Mesenchymal stem cell (in vitro differentiated cells and primary cell): ENCODE measurements around the gene KRT72.

Source experiments
- DNase-seq: peaks from one replicate; pipeline ENCODE4 v3.0.0-alpha.2; 2013
- H2AFZ ChIP-seq: one replicate; pipeline ENCODE4 v1.6.1; 2013; ENCODE audit warnings: low read depth, mild to moderate bottlenecking, control low read depth, inconsistent platforms, low read length, moderate library complexity
- H2AK5ac ChIP-seq: 2 replicates; pipeline ENCODE4 v1.6.1; 2013; ENCODE audit warnings: low read length, moderate library complexity, mild to moderate bottlenecking, inconsistent platforms; ENCODE audit not compliant: severe bottlenecking
- H2BK120ac ChIP-seq: one replicate; pipeline ENCODE4 v1.6.1; 2013; ENCODE audit warnings: low read depth, mild to moderate bottlenecking, inconsistent platforms, low read length, moderate library complexity
- H2BK12ac ChIP-seq, 2 experiments: one replicate each; pipeline ENCODE4 v1.6.1; 2013; ENCODE audit warnings: inconsistent platforms in 2 of 2, low read length in 2 of 2, mild to moderate bottlenecking in 2 of 2, moderate library complexity in 2 of 2, control low read depth in 1 of 2
- H2BK15ac ChIP-seq: one replicate; pipeline ENCODE4 v1.6.1; 2013; ENCODE audit warnings: mild to moderate bottlenecking, low read depth, inconsistent platforms; ENCODE audit not compliant: poor library complexity, severe bottlenecking
- H2BK5ac ChIP-seq: 2 replicates; pipeline ENCODE4 v1.6.1; 2013; ENCODE audit warnings: low read depth, mild to moderate bottlenecking, low read length, control low read depth, inconsistent platforms; ENCODE audit not compliant: poor library complexity, severe bottlenecking
- H3K14ac ChIP-seq, 2 experiments: one replicate each; pipeline ENCODE4 v1.6.1; 2013; ENCODE audit warnings: inconsistent platforms in 2 of 2, low read length in 2 of 2, control low read depth in 1 of 2, mild to moderate bottlenecking in 1 of 2, moderate library complexity in 1 of 2
- H3K18ac ChIP-seq, 2 experiments: one replicate each; pipeline ENCODE4 v1.6.1; 2013; ENCODE audit warnings: inconsistent platforms in 2 of 2, low read length in 2 of 2, control low read depth in 1 of 2, low read depth in 1 of 2, mild to moderate bottlenecking in 1 of 2
- H3K23ac ChIP-seq, 2 experiments: one replicate each; pipeline ENCODE4 v1.6.1; 2013; ENCODE audit warnings: inconsistent platforms in 2 of 2, low read length in 2 of 2, mild to moderate bottlenecking in 2 of 2, moderate library complexity in 2 of 2, control low read depth in 1 of 2
- H3K27ac ChIP-seq: 2 replicates; pipeline ENCODE4 v1.5.1; 2013; ENCODE audit warnings: mild to moderate bottlenecking, moderate library complexity, low read length, control low read depth, inconsistent platforms; ENCODE audit not compliant: poor library complexity, severe bottlenecking
- H3K27me3 ChIP-seq, 2 experiments: 2 replicates each; pipeline versions ENCODE4 v1.6.1 to v1.7.0; 2013; ENCODE audit warnings: low read length in 2 of 2, mild to moderate bottlenecking in 2 of 2, moderate library complexity in 2 of 2, control low read depth in 1 of 2, inconsistent platforms in 1 of 2; ENCODE audit not compliant: control insufficient read depth in 1 of 2, insufficient read depth in 1 of 2
- H3K36me3 ChIP-seq, 2 experiments: 2 replicates each; pipeline versions ENCODE4 v1.6.1 to v1.7.0; 2013; ENCODE audit warnings: low read length in 2 of 2, control low read depth in 1 of 2, inconsistent platforms in 1 of 2, low read depth in 1 of 2, mild to moderate bottlenecking in 1 of 2; ENCODE audit not compliant: insufficient read depth in 2 of 2, control insufficient read depth in 1 of 2
- H3K4ac ChIP-seq, 2 experiments: one replicate each; pipeline ENCODE4 v1.6.1; 2013; ENCODE audit warnings: inconsistent platforms in 2 of 2, low read length in 2 of 2, mild to moderate bottlenecking in 2 of 2, moderate library complexity in 2 of 2, control low read depth in 1 of 2, low read depth in 1 of 2
- H3K4me1 ChIP-seq: 2 replicates; pipeline ENCODE4 v1.6.1; 2013; ENCODE audit warnings: low read depth, low read length, control low read depth; ENCODE audit not compliant: control insufficient read depth, insufficient read depth
- H3K4me2 ChIP-seq: 2 replicates; pipeline ENCODE4 v1.6.1; 2013; ENCODE audit warnings: low read length, mild to moderate bottlenecking, inconsistent platforms; ENCODE audit not compliant: poor library complexity, severe bottlenecking
- H3K4me3 ChIP-seq, 2 experiments: 2 replicates each; pipeline versions ENCODE4 v1.5.1 to v1.7.0; 2013; ENCODE audit warnings: low read length in 2 of 2, mild to moderate bottlenecking in 2 of 2, control low read depth in 1 of 2, low read depth in 1 of 2; ENCODE audit not compliant: insufficient read depth in 1 of 2
- H3K79me1 ChIP-seq: replicated peaks from 2 replicates; pipeline ENCODE4 v1.6.1; 2013; ENCODE audit warnings: mild to moderate bottlenecking, control low read depth, low read length, inconsistent platforms; ENCODE audit not compliant: poor library complexity, severe bottlenecking
- H3K9ac ChIP-seq: 2 replicates; pipeline ENCODE4 v1.7.0; 2013; ENCODE audit warnings: mild to moderate bottlenecking, low read length, moderate library complexity
- H3K9me3 ChIP-seq: 2 replicates; pipeline ENCODE4 v1.7.0; 2013; ENCODE audit warnings: mild to moderate bottlenecking, low read length; ENCODE audit not compliant: control insufficient read depth
- H4K8ac ChIP-seq: one replicate; pipeline ENCODE4 v1.6.1; 2013; ENCODE audit warnings: inconsistent platforms, mild to moderate bottlenecking, low read length, moderate library complexity
- H4K91ac ChIP-seq: one replicate; pipeline ENCODE4 v1.6.1; 2013; ENCODE audit warnings: mild to moderate bottlenecking, low read length, inconsistent platforms
- WGBS: methylation state at CpG from one replicate; pipeline ENCODE4 v1.1.7; 2013; ENCODE audit warnings: mixed read lengths; 5-methylcytosine and 5-hydroxymethylcytosine counted together

KRT72 gene

DNA sequence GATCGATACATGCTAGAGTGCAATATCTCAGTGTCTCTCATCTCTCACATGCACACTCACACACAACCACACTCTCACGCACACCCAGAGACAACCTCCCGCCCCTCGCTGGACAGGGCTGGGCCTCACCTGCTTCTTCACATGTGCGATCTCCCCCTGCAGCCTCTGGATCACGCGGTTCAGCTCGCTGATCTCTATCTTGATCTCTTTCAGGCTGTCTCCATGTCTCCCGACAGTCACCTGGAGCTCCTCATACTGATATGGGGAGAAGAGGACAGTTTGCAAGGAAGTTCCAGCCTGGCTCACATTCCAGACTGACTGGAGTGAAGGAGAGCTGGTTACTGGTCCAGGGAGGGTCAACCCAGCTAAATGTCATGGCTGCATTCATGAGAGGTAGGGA is 46.3 kb upstream of the KRT72 start:
- H3K18ac ChIP-seq = no peak overlapping the region
- no peaks in the 10 kb centered on the region for H3K36me3 ChIP-seq
- no peak overlapping the region for H2BK5ac ChIP-seq
- H3K4me3 ChIP-seq = no peak overlapping the region
- no peak overlapping the region for H2BK12ac ChIP-seq
- no peak overlapping the region for H3K14ac ChIP-seq
- no peak overlapping the region for H2AFZ ChIP-seq
- no peak overlapping the region for H2BK15ac ChIP-seq
- no peak overlapping the region for H4K8ac ChIP-seq
- H3K9ac ChIP-seq = no peak overlapping the region
- H3K4me1 ChIP-seq = no peaks in the 10 kb centered on the region
- H4K91ac ChIP-seq = no peak overlapping the region
- H3K4me2 ChIP-seq = no peak overlapping the region
- DNase-seq = no peak
- H3K27me3 ChIP-seq = peaks cover 14 to 80% of the 10 kb centered on the region in 2 experiments
- no peak overlapping the region for H2AK5ac ChIP-seq
- no peaks in the 10 kb centered on the region for H3K79me1 ChIP-seq
- H3K23ac ChIP-seq = no peak overlapping the region
- H3K9me3 ChIP-seq = no peaks in the 10 kb centered on the region
- WGBS = 87% methylated on average over 9 of the region's 9 CpGs
- H3K27ac ChIP-seq = no peak overlapping the region
- H2BK120ac ChIP-seq = no peak overlapping the region
- H3K4ac ChIP-seq = no peak overlapping the region

DNA sequence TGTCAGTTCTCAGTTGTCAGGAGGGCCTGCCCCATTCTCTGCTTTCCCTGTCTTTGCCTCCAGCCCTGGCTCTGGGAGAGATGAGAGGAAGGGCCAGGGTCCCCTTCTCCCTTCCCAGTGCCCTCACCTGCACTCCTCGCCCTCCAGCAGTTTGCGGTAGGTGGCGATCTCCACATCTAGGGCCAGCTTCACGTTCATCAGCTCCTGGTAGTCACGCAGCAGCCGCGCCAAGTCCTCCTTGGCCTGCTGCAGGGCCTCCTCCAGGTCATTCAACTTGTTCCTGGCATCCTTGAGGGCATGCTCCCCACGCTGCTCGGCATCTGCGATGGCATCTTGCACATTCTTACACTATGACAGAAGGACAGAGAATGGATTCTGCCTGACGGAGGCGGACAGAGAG is 45.4 kb upstream of the KRT72 start:
- H3K14ac ChIP-seq = no peak overlapping the region
- H3K27me3 ChIP-seq = peaks cover 17 to 84% of the 10 kb centered on the region in 2 experiments
- 82% methylated on average over 12 of the region's 12 CpGs for WGBS
- H3K9ac ChIP-seq = no peak overlapping the region
- H3K18ac ChIP-seq = no peak overlapping the region
- no peaks in the 10 kb centered on the region for H3K79me1 ChIP-seq
- H3K9me3 ChIP-seq = no peaks in the 10 kb centered on the region
- H2BK120ac ChIP-seq = no peak overlapping the region
- DNase-seq = no peak
- H2BK12ac ChIP-seq = no peak overlapping the region
- H2AK5ac ChIP-seq = no peak overlapping the region
- no peak overlapping the region for H3K27ac ChIP-seq
- no peaks in the 10 kb centered on the region for H3K36me3 ChIP-seq
- H2AFZ ChIP-seq = no peak overlapping the region
- H3K4me1 ChIP-seq = no peaks in the 10 kb centered on the region
- no peak overlapping the region for H3K4ac ChIP-seq
- no peak overlapping the region for H4K91ac ChIP-seq
- H3K4me2 ChIP-seq = no peak overlapping the region
- no peak overlapping the region for H4K8ac ChIP-seq
- H2BK15ac ChIP-seq = no peak overlapping the region
- no peak overlapping the region for H3K23ac ChIP-seq
- H2BK5ac ChIP-seq = no peak overlapping the region
- no peak overlapping the region for H3K4me3 ChIP-seq

DNA sequence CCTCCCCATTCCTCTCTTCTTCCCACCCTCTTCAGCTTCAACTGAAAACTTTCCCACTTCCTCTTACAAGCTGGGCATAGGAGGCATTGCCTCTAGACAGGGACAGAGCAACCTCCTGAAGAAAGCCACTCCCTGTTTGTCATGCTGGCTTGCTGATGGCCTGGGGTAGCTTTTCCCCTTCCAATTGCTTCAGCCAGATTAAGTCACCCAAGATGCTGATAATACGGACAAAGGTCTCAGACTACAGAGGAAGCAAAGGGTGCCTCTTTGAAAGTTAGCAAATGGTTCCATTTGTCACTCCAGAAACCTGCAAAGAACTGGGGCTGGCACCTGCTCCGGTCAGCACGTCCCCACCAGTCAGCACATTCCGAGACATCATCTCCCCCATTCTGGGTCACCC is 44.7 kb upstream of the KRT72 start:
- WGBS = 60% methylated on average over 4 of the region's 4 CpGs
- H3K14ac ChIP-seq = no peak overlapping the region
- no peak overlapping the region for H3K23ac ChIP-seq
- H3K27me3 ChIP-seq = peaks cover 22 to 90% of the 10 kb centered on the region in 2 experiments
- H2BK5ac ChIP-seq = no peak overlapping the region
- H2AFZ ChIP-seq = no peak overlapping the region
- no peak overlapping the region for H3K4ac ChIP-seq
- no peak overlapping the region for H2BK120ac ChIP-seq
- H2AK5ac ChIP-seq = no peak overlapping the region
- H4K8ac ChIP-seq = no peak overlapping the region
- H2BK12ac ChIP-seq = no peak overlapping the region
- H3K9ac ChIP-seq = no peak overlapping the region
- H3K18ac ChIP-seq = no peak overlapping the region
- no peaks in the 10 kb centered on the region for H3K9me3 ChIP-seq
- no peak overlapping the region for H4K91ac ChIP-seq
- H3K36me3 ChIP-seq = no peaks in the 10 kb centered on the region
- no peak overlapping the region for H3K4me3 ChIP-seq
- no peak overlapping the region for H3K4me2 ChIP-seq
- no peaks in the 10 kb centered on the region for H3K79me1 ChIP-seq
- no peak for DNase-seq
- no peaks in the 10 kb centered on the region for H3K4me1 ChIP-seq
- no peak overlapping the region for H3K27ac ChIP-seq
- no peak overlapping the region for H2BK15ac ChIP-seq

DNA sequence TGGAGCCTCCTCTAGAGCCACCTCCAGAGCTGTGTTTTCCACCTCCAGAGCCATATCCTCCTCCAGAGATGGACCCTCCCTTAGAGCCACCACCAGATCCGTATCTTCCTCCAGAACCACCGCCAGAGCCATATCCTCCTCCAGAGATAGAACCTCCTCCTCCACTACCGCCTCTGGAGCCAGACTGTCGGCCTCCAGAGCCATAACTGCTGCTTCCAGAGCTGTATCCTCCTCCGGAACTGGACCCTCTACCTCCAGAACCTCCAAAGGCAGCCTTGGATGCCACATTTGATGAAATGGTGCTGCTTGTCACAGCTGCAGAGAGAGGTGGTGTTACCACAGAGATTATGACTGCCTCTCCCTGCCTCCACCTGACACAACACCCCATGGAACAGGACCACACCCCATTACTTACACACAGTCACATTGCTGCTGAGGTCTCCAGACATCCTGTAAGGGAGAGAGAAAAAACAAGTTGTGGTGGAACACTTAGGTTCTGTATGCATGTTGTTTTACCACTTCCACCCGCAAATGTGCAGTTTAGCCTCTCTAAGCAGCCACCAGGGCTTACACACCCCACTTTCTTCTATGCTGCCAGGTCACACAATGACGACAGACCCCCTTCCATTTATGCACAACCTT is 44.0 kb upstream of the KRT72 start:
- H4K8ac ChIP-seq = no peak overlapping the region
- H3K27ac ChIP-seq = no peak overlapping the region
- 54% methylated on average over 7 of the region's 7 CpGs for WGBS
- H2BK12ac ChIP-seq = no peak overlapping the region
- H3K23ac ChIP-seq = no peak overlapping the region
- H2BK5ac ChIP-seq = no peak overlapping the region
- H3K27me3 ChIP-seq = peaks cover 22 to 90% of the 10 kb centered on the region in 2 experiments
- H3K36me3 ChIP-seq = no peaks in the 10 kb centered on the region
- no peak overlapping the region for H3K9ac ChIP-seq
- H2AK5ac ChIP-seq = no peak overlapping the region
- H3K4me3 ChIP-seq = no peak overlapping the region
- H2BK15ac ChIP-seq = no peak overlapping the region
- no peak overlapping the region for H4K91ac ChIP-seq
- H2AFZ ChIP-seq = no peak overlapping the region
- H3K18ac ChIP-seq = no peak overlapping the region
- no peak overlapping the region for H3K4ac ChIP-seq
- H3K9me3 ChIP-seq = no peaks in the 10 kb centered on the region
- no peak overlapping the region for H3K4me2 ChIP-seq
- no peak for DNase-seq
- H2BK120ac ChIP-seq = no peak overlapping the region
- H3K4me1 ChIP-seq = no peaks in the 10 kb centered on the region
- no peaks in the 10 kb centered on the region for H3K79me1 ChIP-seq
- H3K14ac ChIP-seq = no peak overlapping the region
